H1 (cell line): ENCODE data around the gene C1D. TPM values are rescaled to one million over a fixed set of nuclear protein-coding genes. Genes with fewer than 3 reads are reported as not detected.

Experiments used
- CBX5 ChIP-seq: fragments of 300-800, 300-1000 bp; sonication (generic); IDR thresholded peaks from 2 replicates; pipeline ENCODE4 v1.7.1; 2016; ENCODE audit warnings: antibody characterized with exemption, low read length, low read depth
- CBX8 ChIP-seq: fragments of 300-800, 300-1000 bp; sonication (generic); IDR thresholded peaks from 2 replicates; pipeline ENCODE4 v1.7.1; 2016; ENCODE audit warnings: low read depth, low read length, borderline replicate concordance
- E2F6 ChIP-seq: IDR thresholded peaks from 2 replicates; pipeline ENCODE4 v1.6.1; 2012; ENCODE audit warnings: inconsistent platforms
- EZH2 ChIP-seq: fragments of 200-600 bp; sonication (generic); IDR thresholded peaks from 2 replicates; pipeline ENCODE4 v1.7.1; 2012; ENCODE audit warnings: low read depth, mild to moderate bottlenecking, moderate library complexity, low read length, inconsistent platforms; ENCODE audit not compliant: severe bottlenecking
- PHF8 ChIP-seq: fragments of 200-600 bp; sonication (generic); conservative IDR thresholded peaks from 2 replicates; pipeline ENCODE4 v1.7.1; 2012; ENCODE audit warnings: low read depth, mild to moderate bottlenecking, inconsistent platforms, low read length, moderate library complexity
- POLR2AphosphoS5 ChIP-seq: IDR thresholded peaks from 2 replicates; pipeline ENCODE4 v1.6.1; 2011; ENCODE audit warnings: low read depth, low read length
- RFX5 ChIP-seq: IDR thresholded peaks from 2 replicates; pipeline ENCODE4 v1.6.1; 2011; ENCODE audit warnings: low read depth, low read length, improper control_type of control experiment, borderline replicate concordance
- polyA plus RNA-seq, 7 experiments: library from polyadenylated mRNA; depleted of rRNA in 3 of 7; stranded (reverse) in 5 of 7; unstranded in 2 of 7; fragments of >200 nt in 5 of 7; fragments of 200-250 nt in 2 of 7; gene quantifications; 1 replicate in 5 of 7; 2 replicates in 1 of 7; 4 replicates in 1 of 7; pipeline versions ENCODE4 v1.2.1 to v1.2.3, GENCODE V29; 2011 to 2013; ENCODE audit warnings: missing spikeins in 2 of 7, mixed read lengths in 2 of 7
- total RNA-seq: library from RNA; stranded (reverse); fragmentation: NEBNext Ultra II Directional; extraction: Animal tissue kit (Norgen Biotek cat#: 25700); gene quantifications from 2 replicates; pipeline ENCODE4 v1.2.1, GENCODE V29; 2021

The C1D gene
- total and polyA plus RNA-seq, 2 of the 8 experiments (the other 6 are each of a cell fraction or from before 2014, with no cell fraction given) = 17.5 to 24.1 TPM

DNA sequence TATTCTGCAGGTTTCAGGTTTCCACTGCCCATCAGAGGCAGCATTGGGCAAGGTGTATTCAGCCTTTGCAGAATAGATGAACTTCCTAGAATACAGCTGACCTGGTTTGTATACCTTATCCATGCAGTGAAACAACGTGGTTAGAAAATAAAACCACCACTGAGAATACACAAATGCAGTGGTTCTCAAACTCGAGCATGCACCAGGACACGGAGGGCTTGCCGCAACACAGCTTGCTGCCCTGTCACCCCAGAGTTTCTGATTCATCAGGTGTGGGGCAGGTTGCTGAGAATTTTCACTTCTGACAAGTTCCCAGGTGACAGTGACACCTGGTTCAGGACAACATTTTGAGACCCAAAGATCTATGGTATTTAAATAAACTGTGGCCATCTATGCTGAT, 23.4 kb upstream of the C1D start (continued):
- TF ChIP-seq PHF8 = no peak
- TF ChIP-seq CBX5 = no peak
- no peak for TF ChIP-seq RFX5
- TF ChIP-seq POLR2AphosphoS5 = no peak
- TF ChIP-seq E2F6 = no peak
- TF ChIP-seq CBX8 = no peak
- TF ChIP-seq EZH2 = no peak
